BJ (cell line): ENCODE results near the gene CTDSPL. TPM values are rescaled to one million over a fixed set of nuclear protein-coding genes. Genes with fewer than 3 reads are reported as not detected.
"Not testable (repeated sequence)": the region's sequence is repeated elsewhere in the genome, so short reads cannot be mapped to it uniquely, and the experiment has no call there.

ENCODE experiments used
- CTCF ChIA-PET: fragments of 350-600 bp; formaldehyde crosslinking; extraction: SDS; loops from one replicate; lab custom pipeline; 2021; ENCODE audit warnings: antibody characterized with exemption, inconsistent platforms; lab: Yijun Ruan, JAX
- POLR2A ChIA-PET: fragments of 300-600 bp; sonication (Branson Sonifier 250); formaldehyde crosslinking; extraction: SDS; loops from one replicate; lab custom pipeline; 2021; ENCODE audit warnings: antibody characterized with exemption; lab: Charles Lee
- DNase-seq: peaks from one replicate; pipeline ENCODE4 v3.0.0-alpha.2; 2011; ENCODE audit warnings: low read depth
- H3K27me3 ChIP-seq: 2 replicates; pipeline ENCODE4 v1.6.0; 2011; ENCODE audit warnings: low read length; ENCODE audit not compliant: control insufficient read depth, insufficient read depth
- H3K36me3 ChIP-seq: 2 replicates; pipeline ENCODE4 v1.5.1; 2011; ENCODE audit warnings: low read length; ENCODE audit not compliant: control insufficient read depth, insufficient read depth
- H3K4me3 ChIP-seq: 2 replicates; pipeline ENCODE4 v1.5.1; 2011; ENCODE audit warnings: low read depth, mild to moderate bottlenecking, control low read depth, low read length
- CTCF ChIP-seq: IDR thresholded peaks from 2 replicates; pipeline ENCODE4 v1.5.1; 2011; ENCODE audit warnings: low read depth, mild to moderate bottlenecking, control low read depth, inconsistent platforms, low read length, moderate library complexity; ENCODE audit not compliant: insufficient read depth
- polyA minus RNA-seq: library from RNA; depleted of rRNA, polyadenylated mRNA; stranded (reverse); fragments of >200 nt; gene quantifications from 2 replicates; pipeline ENCODE4 v1.2.3, GENCODE V29; 2011; rRNA and poly(A)+ RNA removed
- polyA plus RNA-seq: library from polyadenylated mRNA; depleted of rRNA; stranded (reverse); fragments of >200 nt; gene quantifications from 2 replicates; pipeline ENCODE4 v1.2.3, GENCODE V29; 2011; rRNA removed

CTDSPL gene
- 43.0 and 45.2 TPM in 2 replicates for polyA plus RNA-seq
- 44.6 and 64.8 TPM in 2 replicates for polyA minus RNA-seq

- ChIA-PET CTCF (no interaction called here), POLR2A (no interaction called here)
Measured at GRCh38 chr3:37861620-37862041, at the start of gene CTDSPL. CTDSPL (plus strand) TSS chr3:37861880; CDS start chr3:37862200, 320 bp downstream.

GRCh38 chr3:37812499-37812896 lies 49.2 kb upstream of the CTDSPL start:
- TF ChIP-seq CTCF = no peak
- H3K36me3 ChIP-seq = no peaks in the 10 kb centered on the region
- POLR2A ChIA-PET = no interaction called here
- CTCF ChIA-PET = no interaction called here
- H3K4me3 ChIP-seq = no peak overlapping the region
- DNase-seq = no peak
- no peaks in the 10 kb centered on the region; the same call in 1 of the 2 replicates for H3K27me3 ChIP-seq

More at GRCh38 chr3:37861620-37862041, at the start of gene CTDSPL:
- Histone ChIP-seq H3K36me3 (no peaks in the 10 kb centered on the region), H3K27me3 (no peaks in the 10 kb centered on the region), H3K4me3 (peak within 1 kb of the TSS; percentile 75)
- no peak for DNase-seq
- no peak for TF ChIP-seq CTCF

- DNase-seq = no peak
- no peaks in the 10 kb centered on the region for H3K36me3 ChIP-seq
- no peaks in the 10 kb centered on the region; the same call in 1 of the 2 replicates for H3K27me3 ChIP-seq
- H3K4me3 ChIP-seq = no peak overlapping the region
- TF ChIP-seq CTCF = no peak
- ChIA-PET CTCF (interaction anchor here (1.2 to 1.6 kb wide), 2 partner anchors 12 to 13 kb away, joined by 3 read pairs; no protein-coding TSS in a partner anchor), POLR2A (no interaction called here)
Measured at GRCh38 chr3:37813403-37813802, 48.3 kb upstream of the CTDSPL start.

- peak; percentile 27 for TF ChIP-seq CTCF
- POLR2A ChIA-PET = no interaction called here
- CTCF ChIA-PET = interaction anchor here (0.6 to 1.6 kb wide), 8 partner anchors 11 to 79 kb away, joined by 3 to 5 read pairs (median 3); no protein-coding TSS in a partner anchor
- DNase-seq = no peak
- no peaks in the 10 kb centered on the region for H3K27me3 ChIP-seq
- H3K36me3 ChIP-seq = no peaks in the 10 kb centered on the region
- H3K4me3 ChIP-seq = no peak overlapping the region
Measured at GRCh38 chr3:37814547-37814946, 47.1 kb upstream of the CTDSPL start.

GRCh38 chr3:37815156-37815555 lies 46.5 kb upstream of the CTDSPL start:
- H3K4me3 ChIP-seq, H3K36me3 ChIP-seq, H3K27me3 ChIP-seq, DNase-seq, POLR2A ChIA-PET: not testable (repeated sequence)
- CTCF ChIA-PET = interaction anchor here (0.6 to 2.0 kb wide), 9 partner anchors 13 to 98 kb away, joined by 3 to 5 read pairs (median 3); no protein-coding TSS in a partner anchor
